ENCODE data around the gene METTL9. TPM values are rescaled to one million over a fixed set of nuclear protein-coding genes. Genes with fewer than 3 reads are reported as not detected.

Gene METTL9
- total RNA-seq, 1 donor from 2014 or later = 108 TPM

GRCh38 chr16:21704266-21704665 is 104.9 kb downstream of the METTL9 start:
- DNase-seq = no peak
- no peak for TF ChIP-seq CTCF (IDR thresholded peaks at IDR 0.05; ENCODE audit: partially characterized antibody, unreplicated experiment)
- Mint-ChIP-seq H3K4me3 (ENCODE audit: unreplicated experiment) (no peak overlapping the region), H3K9me3 (ENCODE audit: unreplicated experiment) (no peaks in the 10 kb centered on the region), H3K27ac (ENCODE audit: unreplicated experiment) (no peak overlapping the region), H3K27me3 (ENCODE audit: unreplicated experiment) (no peaks in the 10 kb centered on the region), H3K36me3 (ENCODE audit: unreplicated experiment) (no peaks in the 10 kb centered on the region), H3K4me1 (ENCODE audit: low read depth, unreplicated experiment) (no peaks in the 10 kb centered on the region)

GRCh38 chr16:21704733-21705132 is 105.4 kb downstream of the METTL9 start:
- Mint-ChIP-seq H3K27ac (ENCODE audit: unreplicated experiment) (no peak overlapping the region), H3K27me3 (ENCODE audit: unreplicated experiment) (no peaks in the 10 kb centered on the region), H3K9me3 (ENCODE audit: unreplicated experiment) (no peaks in the 10 kb centered on the region), H3K4me1 (ENCODE audit: low read depth, unreplicated experiment) (no peaks in the 10 kb centered on the region), H3K36me3 (ENCODE audit: unreplicated experiment) (no peaks in the 10 kb centered on the region), H3K4me3 (ENCODE audit: unreplicated experiment) (no peak overlapping the region)
- no peak for DNase-seq
- no peak for TF ChIP-seq CTCF (IDR thresholded peaks at IDR 0.05; ENCODE audit: partially characterized antibody, unreplicated experiment)

Other genes starting within 250 kb of the METTL9 start
- gene IGSF6, start 53.0 kb downstream of the METTL9 start, total RNA-seq (ENCODE audit: unreplicated experiment) = not detected
- gene OTOA, start 64.4 kb downstream of the METTL9 start, total RNA-seq (ENCODE audit: unreplicated experiment) = not detected